Gastrocnemius medialis (tissue), 4 donors: ENCODE measurements around the gene APOBEC4.

ENCODE experiments used
- CTCF ChIP-seq, 5 experiments: fragments of 450-650 bp in 3 of 5; fragments of 200-600 bp in 2 of 5; sonication (generic) in 2 of 5; IDR thresholded peaks in 4 of 5; conservative IDR thresholded peaks in 1 of 5; 1 replicate in 4 of 5; 2 replicates in 1 of 5; pipeline ENCODE4 v1.5.1; 2016 to 2019; ENCODE audit warnings: antibody characterized with exemption in 5 of 5, mild to moderate bottlenecking in 3 of 5, moderate library complexity in 3 of 5
- POLR2A ChIP-seq, 2 donors: fragments of 450-650 bp; IDR thresholded peaks; one replicate each; pipeline ENCODE4 v1.6.1; 2017; ENCODE audit warnings: antibody characterized with exemption in 2 of 2, mild to moderate bottlenecking in 2 of 2, moderate library complexity in 2 of 2

GRCh38 chr1:183638649-183639387, 14.3 kb downstream of the APOBEC4 start:
- TF ChIP-seq CTCF (IDR thresholded peaks at IDR 0.05 in 4 of 5, conservative IDR thresholded peaks at IDR 0.05 in 1 of 5) (no peak), POLR2A (IDR thresholded peaks at IDR 0.05) (no peak)
